ENCODE measurements around the gene CRABP1. TPM values are rescaled to one million over a fixed set of nuclear protein-coding genes. Genes with fewer than 3 reads are reported as not detected.

The CRABP1 gene
- polyA plus RNA-seq, 3 donors = 0.82 TPM; not detected in 2

- no peak overlapping the region for H3K27ac ChIP-seq (ENCODE audit: low read depth, low read length)
- WGBS, 3 donors = 8 to 17% (median 13%) methylated on average over 53 of the region's 53 CpGs
These were observed 1.2 kb downstream of the CRABP1 start for GRCh38 chr15:78341057-78341987.

GRCh38 chr15:78342021-78342420 lies 1.9 kb downstream of the CRABP1 start:
- 45 to 75% (median 68%) methylated on average over 5 of the region's 5 CpGs for WGBS, 3 donors
- no peak overlapping the region for H3K27ac ChIP-seq (ENCODE audit: low read depth, low read length)

DNA sequence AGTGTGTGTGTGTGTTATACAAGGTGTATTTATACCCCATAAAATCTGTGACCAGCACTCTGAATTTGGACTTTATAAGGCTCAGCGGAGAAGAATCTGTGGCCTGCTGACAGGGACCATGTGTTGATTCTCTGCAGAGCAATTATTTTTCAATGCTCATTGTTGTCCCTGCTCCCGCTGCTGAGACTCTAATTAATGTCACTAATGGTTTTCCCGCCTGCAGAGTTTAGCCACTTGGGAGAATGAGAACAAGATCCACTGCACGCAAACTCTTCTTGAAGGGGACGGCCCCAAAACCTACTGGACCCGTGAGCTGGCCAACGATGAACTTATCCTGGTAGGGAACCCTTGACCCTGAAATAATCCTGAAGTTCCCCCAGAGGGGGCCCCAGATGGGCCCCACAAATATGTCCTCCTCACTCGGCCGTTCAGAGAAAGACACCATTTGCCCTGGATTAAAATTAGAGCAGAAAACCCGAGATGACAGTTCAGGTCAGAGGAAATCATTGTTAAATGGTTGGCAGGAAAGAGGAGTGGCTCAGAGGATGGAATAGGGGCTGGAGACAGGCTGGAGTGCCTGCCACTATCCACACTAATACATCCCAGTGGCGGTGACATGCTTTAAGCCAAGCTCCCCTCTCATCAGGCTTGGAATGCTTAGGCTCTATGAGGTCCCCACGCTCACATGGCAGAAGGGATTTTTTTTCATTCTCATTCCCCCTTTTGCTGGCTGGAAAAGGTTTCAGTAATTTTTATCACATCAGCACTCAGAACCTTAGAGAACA lies 3.3 kb downstream of the CRABP1 start:
- 65 to 75% (median 70%) methylated on average over 12 of the region's 12 CpGs for WGBS, 3 donors

GRCh38 chr15:78345396-78346125 lies 5.4 kb downstream of the CRABP1 start:
- WGBS, 3 donors = 80 to 86% (median 80%) methylated on average over 9 of the region's 9 CpGs
- no peak overlapping the region for H3K27ac ChIP-seq (ENCODE audit: low read depth, low read length)

More for the DNA sequence above, 3.3 kb downstream of the CRABP1 start:
- H3K27ac ChIP-seq (ENCODE audit: low read depth, low read length) = no peak overlapping the region

GRCh38 chr15:78347586-78348543 lies 7.7 kb downstream of the CRABP1 start:
- no peak overlapping the region for H3K27ac ChIP-seq (ENCODE audit: low read depth, low read length)
- 48 to 62% (median 62%) methylated on average over 17 of the region's 17 CpGs for WGBS, 3 donors

DNA sequence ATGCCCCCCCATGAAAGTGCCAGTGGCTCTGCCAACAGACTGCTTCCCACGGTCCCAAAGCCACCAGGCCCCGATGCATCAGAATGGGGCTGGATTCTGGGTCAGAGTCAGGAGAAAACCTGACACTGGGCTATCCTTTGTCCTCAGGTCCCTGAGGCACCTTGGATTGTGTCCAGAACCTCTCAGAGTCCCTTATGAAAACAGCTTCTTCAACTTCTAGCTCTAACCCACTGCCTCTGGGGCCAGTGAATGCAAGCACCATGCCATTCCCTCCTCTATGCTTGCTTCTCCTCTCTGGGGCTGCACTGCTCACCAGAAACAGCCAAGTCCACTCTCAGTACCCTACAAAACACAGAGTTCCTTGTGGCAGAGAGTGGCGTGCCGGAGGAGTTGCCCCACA lies 9.9 kb downstream of the CRABP1 start:
- H3K27ac ChIP-seq (ENCODE audit: low read depth, low read length) = no peak overlapping the region
- WGBS, 3 donors = 65 to 80% (median 69%) methylated on average over 4 of the region's 4 CpGs

DNA sequence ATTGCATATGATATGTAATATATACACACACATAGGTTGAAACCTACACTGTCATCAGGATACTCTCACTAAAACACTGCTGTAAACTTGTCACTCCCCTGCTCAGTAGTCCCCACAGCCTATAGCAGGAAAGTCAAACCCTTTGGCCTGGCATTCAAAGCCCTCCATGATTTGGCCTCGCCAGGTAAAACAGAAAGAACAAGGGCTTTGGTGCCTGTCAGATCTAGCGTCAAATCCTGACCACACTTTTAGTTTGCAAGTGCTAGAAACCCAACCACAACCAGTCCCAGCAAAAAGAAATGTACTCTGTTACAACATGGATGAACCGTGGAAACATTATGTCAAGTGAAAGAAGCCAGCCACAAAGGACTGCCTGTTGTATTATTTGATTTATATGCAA lies 11.4 kb downstream of the CRABP1 start:
- 89 to 93% (median 92%) methylated on average over 3 of the region's 3 CpGs for WGBS, 3 donors
- H3K27ac ChIP-seq (ENCODE audit: low read depth, low read length) = no peak overlapping the region

DNA sequence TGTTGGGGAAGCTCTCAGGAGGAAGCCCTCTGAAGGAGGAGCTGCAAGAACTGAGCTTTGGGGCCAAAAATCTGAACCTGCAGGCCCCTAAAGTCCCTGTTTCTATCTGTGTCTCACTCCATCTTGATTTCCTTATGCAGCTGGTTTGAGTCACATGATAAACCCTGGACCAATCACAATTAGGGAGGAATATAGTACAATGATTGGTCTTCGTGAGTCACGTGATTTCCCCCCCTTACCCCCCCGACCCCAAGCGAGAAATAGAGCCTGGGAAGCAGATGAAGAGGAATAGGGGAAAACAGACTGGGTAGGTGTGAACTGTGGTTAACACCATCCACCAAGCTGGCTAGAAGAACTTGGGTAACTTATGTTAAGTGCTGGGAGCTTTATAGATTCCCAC lies 12.9 kb downstream of the CRABP1 start:
- WGBS, 3 donors = 66 to 77% (median 75%) methylated on average over 4 of the region's 4 CpGs
- H3K27ac ChIP-seq (ENCODE audit: low read depth, low read length) = no peak overlapping the region

- 85 to 86% (median 85%) methylated on average over 8 of the region's 8 CpGs for WGBS, 3 donors
- H3K27ac ChIP-seq (ENCODE audit: low read depth, low read length) = no peak overlapping the region
These were observed 15.0 kb downstream of the CRABP1 start for GRCh38 chr15:78355177-78355576.

- 34 to 50% (median 42%) methylated on average over 6 of the region's 6 CpGs for WGBS, 3 donors
These were observed 18.1 kb downstream of the CRABP1 start for GRCh38 chr15:78358102-78358870.

DNA sequence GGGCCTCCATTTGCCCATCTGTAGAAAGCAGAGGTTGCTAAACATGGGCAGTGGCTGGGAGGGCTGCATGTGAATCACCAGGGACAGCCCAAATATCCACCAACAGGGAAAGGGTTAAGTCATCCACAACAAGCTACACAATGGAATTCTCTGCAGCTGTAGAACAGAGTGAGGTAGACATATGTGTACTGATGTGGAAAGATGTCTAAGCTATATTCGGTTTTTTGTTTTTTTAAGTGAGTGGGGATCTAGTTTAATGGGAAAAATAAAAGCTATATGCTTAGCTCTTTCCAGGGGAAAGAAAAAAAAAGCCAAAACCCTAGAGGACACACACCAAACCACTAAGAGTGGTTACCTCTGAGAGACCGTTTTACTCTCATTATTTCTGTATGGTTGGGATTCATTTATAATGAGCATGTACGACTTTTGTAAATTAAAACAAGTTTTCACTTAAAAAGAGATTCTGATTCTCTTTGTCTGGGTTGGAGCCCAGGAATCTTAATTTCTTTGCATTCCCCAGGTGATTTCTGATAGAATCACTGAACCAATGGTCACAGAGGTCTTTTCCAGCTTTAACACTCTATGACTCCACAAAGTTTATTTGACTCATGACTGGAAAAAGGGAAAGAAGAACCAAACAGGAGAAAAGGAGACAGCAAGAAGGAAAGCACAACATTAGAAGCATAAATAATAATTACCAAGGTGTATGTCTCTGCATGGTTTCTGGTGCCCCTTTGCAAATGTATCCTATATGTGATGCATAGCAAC lies 19.1 kb downstream of the CRABP1 start:
- H3K27ac ChIP-seq (ENCODE audit: low read depth, low read length) = no peak overlapping the region

More at GRCh38 chr15:78358102-78358870, 18.1 kb downstream of the CRABP1 start:
- no peak overlapping the region for H3K27ac ChIP-seq (ENCODE audit: low read depth, low read length)

GRCh38 chr15:78360367-78360801 lies 20.2 kb downstream of the CRABP1 start:
- no peak overlapping the region for H3K27ac ChIP-seq (ENCODE audit: low read depth, low read length)

More for the DNA sequence above, 19.1 kb downstream of the CRABP1 start:
- 68 to 86% (median 83%) methylated on average over 3 of the region's 3 CpGs for WGBS, 3 donors

GRCh38 chr15:78360958-78361718 lies 21.0 kb downstream of the CRABP1 start:
- WGBS, 3 donors = 74 to 85% (median 81%) methylated on average over 8 of the region's 8 CpGs
- H3K27ac ChIP-seq (ENCODE audit: low read depth, low read length) = no peak overlapping the region

More at GRCh38 chr15:78360367-78360801, 20.2 kb downstream of the CRABP1 start:
- WGBS, 3 donors = 65 to 75% (median 70%) methylated on average over 6 of the region's 6 CpGs

GRCh38 chr15:78361771-78362506 lies 21.8 kb downstream of the CRABP1 start:
- no peak overlapping the region for H3K27ac ChIP-seq (ENCODE audit: low read depth, low read length)
- WGBS, 3 donors = 85 to 97% (median 97%) methylated on average over 6 of the region's 6 CpGs
